Neural progenitor cell (in vitro differentiated cells): Measurements from ENCODE around the gene GPR107.

Source experiments
- CTCF ChIP-seq: fragments of 200-600 bp; sonication (generic); IDR thresholded peaks from 2 replicates; pipeline ENCODE4 v1.5.1; 2017; ENCODE audit warnings: antibody characterized with exemption, mild to moderate bottlenecking
- EZH2 ChIP-seq: fragments of 200-600 bp; sonication (generic); IDR thresholded peaks from 2 replicates; pipeline ENCODE4 v1.6.1; 2017; ENCODE audit warnings: antibody characterized with exemption, mild to moderate bottlenecking, moderate library complexity

- TF ChIP-seq CTCF, result no peak
- TF ChIP-seq EZH2, result no peak
These were observed 103.4 kb downstream of the GPR107 start for GRCh38 chr9:130157079-130157478.
